ENCODE measurements around the gene SYT8.
"Not testable (repeated sequence)": the region's sequence is repeated elsewhere in the genome, so short reads cannot be mapped to it uniquely, and the experiment has no call there.

Gene SYT8

GRCh38 chr11:1875093-1875850 lies 40.5 kb downstream of the SYT8 start:
- Histone ChIP-seq H2AFZ (ENCODE audit: low read depth, low read length) (no peak overlapping the region), H3K4me3 (ENCODE audit: low read length) (no peak overlapping the region), H3K9me3 (ENCODE audit: low read length) (no peaks in the 10 kb centered on the region), H3K4me1 (ENCODE audit: insufficient read depth, low read length) (peaks cover 2% of the 10 kb centered on the region), H3K27me3 (ENCODE audit: insufficient read depth, low read length) (no peaks in the 10 kb centered on the region), H3K36me3 (ENCODE audit: insufficient read depth, low read length) (no peaks in the 10 kb centered on the region)

- not testable (repeated sequence) for H3K4me1 ChIP-seq (ENCODE audit: insufficient read depth, low read length); H2AFZ ChIP-seq (ENCODE audit: low read depth, low read length); H3K9me3 ChIP-seq (ENCODE audit: low read length); H3K27me3 ChIP-seq (ENCODE audit: insufficient read depth, low read length); H3K36me3 ChIP-seq (ENCODE audit: insufficient read depth, low read length); H3K4me3 ChIP-seq (ENCODE audit: low read length)
Observed at GRCh38 chr11:1875851-1876301, 41.1 kb downstream of the SYT8 start.

- Histone ChIP-seq H3K9me3 (ENCODE audit: low read length) (no peaks in the 10 kb centered on the region), H3K36me3 (ENCODE audit: insufficient read depth, low read length) (no peaks in the 10 kb centered on the region), H3K4me1 (ENCODE audit: insufficient read depth, low read length) (peaks cover 2% of the 10 kb centered on the region), H3K27me3 (ENCODE audit: insufficient read depth, low read length) (no peaks in the 10 kb centered on the region), H2AFZ (ENCODE audit: low read depth, low read length) (no peak overlapping the region), H3K4me3 (ENCODE audit: low read length) (no peak overlapping the region)
Observed at GRCh38 chr11:1876361-1877063, 41.7 kb downstream of the SYT8 start.

- Histone ChIP-seq H3K36me3 (ENCODE audit: insufficient read depth, low read length) (no peaks in the 10 kb centered on the region), H3K27me3 (ENCODE audit: insufficient read depth, low read length) (no peaks in the 10 kb centered on the region), H3K4me1 (ENCODE audit: insufficient read depth, low read length) (peaks cover 2% of the 10 kb centered on the region), H3K4me3 (ENCODE audit: low read length) (no peak overlapping the region), H2AFZ (ENCODE audit: low read depth, low read length) (no peak overlapping the region), H3K9me3 (ENCODE audit: low read length) (no peaks in the 10 kb centered on the region)
Observed at GRCh38 chr11:1877211-1878136, 42.7 kb downstream of the SYT8 start.

- Histone ChIP-seq H3K4me1 (ENCODE audit: insufficient read depth, low read length) (peaks cover 2% of the 10 kb centered on the region), H3K4me3 (ENCODE audit: low read length) (no peak overlapping the region), H3K36me3 (ENCODE audit: insufficient read depth, low read length) (no peaks in the 10 kb centered on the region)
Observed at GRCh38 chr11:1878137-1879031, 43.6 kb downstream of the SYT8 start.

GRCh38 chr11:1879342-1879940 lies 44.7 kb downstream of the SYT8 start:
- Histone ChIP-seq H3K9me3 (ENCODE audit: low read length) (no peaks in the 10 kb centered on the region), H3K36me3 (ENCODE audit: insufficient read depth, low read length) (no peaks in the 10 kb centered on the region), H3K27me3 (ENCODE audit: insufficient read depth, low read length) (no peaks in the 10 kb centered on the region), H3K4me3 (ENCODE audit: low read length) (no peak overlapping the region), H3K4me1 (ENCODE audit: insufficient read depth, low read length) (peaks cover 2% of the 10 kb centered on the region), H2AFZ (ENCODE audit: low read depth, low read length) (no peak overlapping the region)

More at GRCh38 chr11:1878137-1879031, 43.6 kb downstream of the SYT8 start:
- no peaks in the 10 kb centered on the region for H3K27me3 ChIP-seq (ENCODE audit: insufficient read depth, low read length)
- no peak overlapping the region for H2AFZ ChIP-seq (ENCODE audit: low read depth, low read length)
- H3K9me3 ChIP-seq (ENCODE audit: low read length): no peaks in the 10 kb centered on the region

- H3K9me3 ChIP-seq (ENCODE audit: low read length): no peaks in the 10 kb centered on the region
- no peak overlapping the region for H3K4me3 ChIP-seq (ENCODE audit: low read length)
- H3K36me3 ChIP-seq (ENCODE audit: insufficient read depth, low read length): no peaks in the 10 kb centered on the region
- peaks cover 2% of the 10 kb centered on the region for H3K4me1 ChIP-seq (ENCODE audit: insufficient read depth, low read length)
- no peaks in the 10 kb centered on the region for H3K27me3 ChIP-seq (ENCODE audit: insufficient read depth, low read length)
- no peak overlapping the region for H2AFZ ChIP-seq (ENCODE audit: low read depth, low read length)
Observed at GRCh38 chr11:1879941-1880720, 45.3 kb downstream of the SYT8 start.

- Histone ChIP-seq H3K27me3 (ENCODE audit: insufficient read depth, low read length) (no peaks in the 10 kb centered on the region), H3K4me3 (ENCODE audit: low read length) (no peak overlapping the region), H2AFZ (ENCODE audit: low read depth, low read length) (no peak overlapping the region)
Observed at GRCh38 chr11:1880746-1881441, 46.1 kb downstream of the SYT8 start.

GRCh38 chr11:1881442-1882264 lies 46.9 kb downstream of the SYT8 start:
- Histone ChIP-seq H2AFZ (ENCODE audit: low read depth, low read length) (no peak overlapping the region), H3K36me3 (ENCODE audit: insufficient read depth, low read length) (no peaks in the 10 kb centered on the region), H3K4me1 (ENCODE audit: insufficient read depth, low read length) (peaks cover 2% of the 10 kb centered on the region), H3K4me3 (ENCODE audit: low read length) (no peak overlapping the region), H3K9me3 (ENCODE audit: low read length) (no peaks in the 10 kb centered on the region), H3K27me3 (ENCODE audit: insufficient read depth, low read length) (no peaks in the 10 kb centered on the region)

More at GRCh38 chr11:1880746-1881441, 46.1 kb downstream of the SYT8 start:
- no peaks in the 10 kb centered on the region for H3K9me3 ChIP-seq (ENCODE audit: low read length)
- H3K36me3 ChIP-seq (ENCODE audit: insufficient read depth, low read length): no peaks in the 10 kb centered on the region
- peaks cover 2% of the 10 kb centered on the region for H3K4me1 ChIP-seq (ENCODE audit: insufficient read depth, low read length)

- Histone ChIP-seq H3K4me3 (ENCODE audit: low read length) (no peak overlapping the region), H2AFZ (ENCODE audit: low read depth, low read length) (no peak overlapping the region), H3K27me3 (ENCODE audit: insufficient read depth, low read length) (no peaks in the 10 kb centered on the region), H3K36me3 (ENCODE audit: insufficient read depth, low read length) (no peaks in the 10 kb centered on the region), H3K4me1 (ENCODE audit: insufficient read depth, low read length) (no peaks in the 10 kb centered on the region), H3K9me3 (ENCODE audit: low read length) (no peaks in the 10 kb centered on the region)
Observed at GRCh38 chr11:1882265-1883238, 47.8 kb downstream of the SYT8 start.

Data from neuron (in vitro differentiated cells).